Activated naive CD8-positive, alpha-beta T cell treated with anti-CD3 and anti-CD28 coated beads for 36 hours (primary cell): ENCODE data around the gene EXOSC1. TPM values are rescaled to one million over a fixed set of nuclear protein-coding genes. Genes with fewer than 3 reads are reported as not detected.
"Not testable (repeated sequence)": the region's sequence is repeated elsewhere in the genome, so short reads cannot be mapped to it uniquely, and the experiment has no call there.

Experiments
- DNase-seq: peaks from one replicate; pipeline ENCODE4 v3.0.0; 2021
- H3K27ac Mint-ChIP-seq: one replicate; pipeline ENCODE4 v1.8.0; 2022; ENCODE audit warnings: mild to moderate bottlenecking, moderate library complexity, mixed read lengths
- H3K27me3 Mint-ChIP-seq: one replicate; pipeline ENCODE4 v1.8.0; 2022; ENCODE audit warnings: mild to moderate bottlenecking, mixed read lengths
- H3K36me3 Mint-ChIP-seq: one replicate; pipeline ENCODE4 v1.8.0; 2021; ENCODE audit warnings: mild to moderate bottlenecking, mixed read lengths
- H3K4me1 Mint-ChIP-seq: one replicate; pipeline ENCODE4 v1.8.0; 2021; ENCODE audit warnings: mixed read lengths
- H3K4me3 Mint-ChIP-seq: one replicate; pipeline ENCODE4 v1.8.0; 2022; ENCODE audit warnings: mild to moderate bottlenecking, moderate library complexity, mixed read lengths
- H3K9me3 Mint-ChIP-seq: one replicate; pipeline ENCODE4 v1.8.0; 2022; ENCODE audit warnings: mixed read lengths
- total RNA-seq, 2 experiments: library from RNA; stranded (reverse); gene quantifications; one replicate each; pipeline ENCODE4 v1.2.3, GENCODE V29; 2021

Gene EXOSC1
- total RNA-seq, 2 experiments from 2014 or later, result 48.4 to 53.7 TPM

GRCh38 chr10:97407211-97407951 is 38.4 kb downstream of the EXOSC1 start:
- H3K4me1 Mint-ChIP-seq, result peaks cover 11% of the 10 kb centered on the region
- H3K36me3 Mint-ChIP-seq, result no peaks in the 10 kb centered on the region
- H3K4me3 Mint-ChIP-seq, result peak overlapping the region; percentile 19
- H3K9me3 Mint-ChIP-seq, result no peaks in the 10 kb centered on the region
- H3K27me3 Mint-ChIP-seq, result no peaks in the 10 kb centered on the region
- H3K27ac Mint-ChIP-seq, result no peak overlapping the region
- DNase-seq, result peak; percentile 64

- not testable (repeated sequence) for H3K9me3 Mint-ChIP-seq, H3K36me3 Mint-ChIP-seq, H3K27me3 Mint-ChIP-seq, H3K4me3 Mint-ChIP-seq, DNase-seq, H3K27ac Mint-ChIP-seq
- peaks cover 13% of the 10 kb centered on the region for H3K4me1 Mint-ChIP-seq
These were observed 39.3 kb downstream of the EXOSC1 start for GRCh38 chr10:97406483-97406882.

GRCh38 chr10:97406064-97406463 is 39.7 kb downstream of the EXOSC1 start:
- no peaks in the 10 kb centered on the region for H3K36me3 Mint-ChIP-seq
- H3K4me3 Mint-ChIP-seq, result no peak overlapping the region
- H3K4me1 Mint-ChIP-seq, result peaks cover 17% of the 10 kb centered on the region
- H3K27me3 Mint-ChIP-seq, result no peaks in the 10 kb centered on the region
- DNase-seq, result no peak
- H3K27ac Mint-ChIP-seq, result no peak overlapping the region
- H3K9me3 Mint-ChIP-seq, result no peaks in the 10 kb centered on the region

GRCh38 chr10:97404044-97404443 is 41.8 kb downstream of the EXOSC1 start:
- Mint-ChIP-seq H3K36me3 (peaks cover 3% of the 10 kb centered on the region), H3K27ac (no peak overlapping the region), H3K4me1 (peaks cover 17% of the 10 kb centered on the region), H3K9me3 (no peaks in the 10 kb centered on the region), H3K27me3 (no peaks in the 10 kb centered on the region), H3K4me3 (no peak overlapping the region)
- DNase-seq, result no peak

GRCh38 chr10:97401455-97401919 is 44.3 kb downstream of the EXOSC1 start:
- Mint-ChIP-seq H3K27ac (peak overlapping the region; percentile 91), H3K9me3 (no peaks in the 10 kb centered on the region), H3K4me3 (peak overlapping the region; percentile 93), H3K27me3 (no peaks in the 10 kb centered on the region), H3K4me1 (peaks cover 9% of the 10 kb centered on the region), H3K36me3 (peaks cover 3% of the 10 kb centered on the region)
- DNase-seq, result no peak

- H3K36me3 Mint-ChIP-seq, result peaks cover 8% of the 10 kb centered on the region
- peaks cover 6% of the 10 kb centered on the region for H3K4me1 Mint-ChIP-seq
- H3K27ac Mint-ChIP-seq, result peak within 1 kb of the TSS; percentile 91
- DNase-seq, result peak; percentile 81
- H3K9me3 Mint-ChIP-seq, result no peaks in the 10 kb centered on the region
- peak within 1 kb of the TSS; percentile 93 for H3K4me3 Mint-ChIP-seq
- no peaks in the 10 kb centered on the region for H3K27me3 Mint-ChIP-seq
These were observed 44.9 kb downstream of the EXOSC1 start, which contains the start of gene RRP12 for GRCh38 chr10:97400665-97401454. Gene RRP12 (minus strand): TSS chr10:97401340. CDS start chr10:97401231, 109 bp downstream.

DNA sequence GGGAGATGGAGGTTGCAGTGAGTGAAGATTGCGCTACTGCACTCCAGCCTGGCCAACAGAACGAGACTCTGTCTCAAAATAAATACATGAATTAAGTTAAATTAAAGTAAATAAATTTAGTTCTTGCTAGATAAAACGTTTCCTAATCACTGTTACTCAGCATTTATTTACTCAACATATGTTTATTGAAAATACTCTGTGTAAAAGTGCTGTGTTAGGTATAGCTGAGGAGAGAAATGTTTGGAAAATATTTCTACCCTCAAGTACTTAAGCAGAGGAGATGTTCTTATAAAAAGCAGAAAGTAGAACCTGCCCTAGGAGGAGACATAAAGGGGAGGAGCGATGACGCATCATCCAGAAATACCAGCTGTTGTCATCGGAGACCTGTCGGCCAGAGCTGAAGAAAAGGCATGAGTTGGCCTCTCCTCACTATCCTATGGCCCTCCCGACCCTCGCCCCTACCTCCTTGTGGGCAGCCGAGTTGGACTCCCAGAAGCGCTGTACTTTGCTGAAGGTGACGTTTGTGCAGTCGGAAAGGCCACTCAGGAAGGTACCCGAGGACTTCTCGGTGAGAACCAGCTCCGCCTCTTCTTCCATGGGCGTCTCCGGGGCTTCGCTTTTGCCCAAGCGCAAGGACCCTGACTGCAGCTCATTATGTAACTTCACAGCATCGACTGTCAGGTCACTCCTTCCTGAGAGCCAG is 45.8 kb downstream of the EXOSC1 start:
- Mint-ChIP-seq H3K36me3 (peaks cover 8% of the 10 kb centered on the region), H3K9me3 (no peaks in the 10 kb centered on the region), H3K27ac (peak overlapping the region; percentile 91), H3K4me3 (peak overlapping the region; percentile 93), H3K27me3 (no peaks in the 10 kb centered on the region), H3K4me1 (peaks cover 6% of the 10 kb centered on the region)
- no peak for DNase-seq

DNA sequence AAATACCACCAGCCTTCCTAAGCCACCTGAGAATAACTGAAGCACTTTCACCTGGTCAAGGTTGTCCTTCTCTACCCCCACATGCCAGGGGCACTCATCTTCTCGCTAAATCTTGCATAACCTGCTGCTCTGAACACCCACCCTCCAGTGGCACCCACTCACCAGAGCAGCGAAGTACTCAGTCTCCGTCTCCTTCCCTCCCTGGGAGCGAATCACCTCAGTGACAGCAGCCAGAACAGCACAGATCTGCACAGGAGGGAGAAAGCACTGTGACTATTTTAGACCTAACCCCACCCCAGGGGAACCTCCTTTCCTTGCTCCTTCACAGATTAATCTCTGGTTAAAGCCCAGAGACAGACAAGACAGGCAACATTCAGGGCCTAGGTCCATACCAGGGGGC is 49.8 kb downstream of the EXOSC1 start:
- Mint-ChIP-seq H3K4me1 (peaks cover 7% of the 10 kb centered on the region), H3K36me3 (peaks cover 19% of the 10 kb centered on the region), H3K9me3 (no peaks in the 10 kb centered on the region), H3K27me3 (no peaks in the 10 kb centered on the region), H3K4me3 (no peak overlapping the region), H3K27ac (no peak overlapping the region)
- no peak for DNase-seq

DNA sequence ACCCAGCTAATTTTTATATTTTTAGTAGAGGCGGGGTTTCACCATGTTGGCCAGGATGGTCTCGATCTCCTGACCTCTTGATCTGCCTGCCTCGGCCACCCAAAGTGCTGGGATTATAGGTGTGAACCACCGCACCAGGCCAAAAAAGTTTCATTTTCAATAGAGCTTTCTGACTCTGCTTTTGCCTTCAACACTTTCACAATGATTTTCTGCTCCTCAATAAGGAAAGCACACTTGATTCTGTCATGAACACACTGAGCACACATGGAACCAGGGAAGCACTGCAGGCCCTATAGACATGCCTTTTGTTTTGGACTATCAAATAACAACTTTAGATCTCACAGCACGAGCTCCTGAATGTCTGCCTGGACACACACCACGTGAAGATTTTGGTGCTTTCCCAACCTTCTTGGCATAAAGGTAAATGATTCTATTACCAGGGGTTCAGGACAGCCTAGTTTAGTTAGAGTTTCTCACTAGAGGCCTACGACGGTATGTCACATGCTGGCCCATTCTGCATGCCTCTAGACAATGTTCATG is 52.7 kb downstream of the EXOSC1 start:
- no peak overlapping the region for H3K4me3 Mint-ChIP-seq

DNA sequence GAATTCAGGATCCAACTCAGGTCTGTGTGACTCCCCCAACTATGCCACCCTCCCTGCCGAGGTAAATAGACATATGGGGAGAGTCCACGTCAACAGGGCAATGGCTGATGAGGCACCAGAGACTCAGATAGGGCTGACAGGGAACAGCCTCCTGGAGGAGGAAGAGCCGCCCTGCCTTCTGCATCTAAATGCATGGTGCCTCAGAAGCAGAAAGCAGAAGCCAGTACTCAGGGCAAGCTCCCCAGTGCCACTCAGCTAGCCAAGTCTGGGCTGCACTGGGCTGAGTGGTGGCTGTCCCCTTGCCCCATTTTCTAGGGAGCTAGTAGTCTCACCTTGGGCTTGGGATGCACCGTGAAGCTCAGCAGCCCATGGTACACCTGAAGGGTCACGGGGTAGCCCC is 55.7 kb downstream of the EXOSC1 start:
- peaks cover 6% of the 10 kb centered on the region for H3K4me1 Mint-ChIP-seq
- no peak for DNase-seq
- H3K36me3 Mint-ChIP-seq, result peaks cover 24% of the 10 kb centered on the region
- H3K4me3 Mint-ChIP-seq, result no peak overlapping the region
- H3K27me3 Mint-ChIP-seq, result no peaks in the 10 kb centered on the region
- H3K9me3 Mint-ChIP-seq, result no peaks in the 10 kb centered on the region
- no peak overlapping the region for H3K27ac Mint-ChIP-seq

More for the DNA sequence above, 52.7 kb downstream of the EXOSC1 start:
- no peak for DNase-seq
- peaks cover 24% of the 10 kb centered on the region for H3K36me3 Mint-ChIP-seq
- peaks cover 6% of the 10 kb centered on the region for H3K4me1 Mint-ChIP-seq
- H3K27me3 Mint-ChIP-seq, result no peaks in the 10 kb centered on the region
- no peaks in the 10 kb centered on the region for H3K9me3 Mint-ChIP-seq
- H3K27ac Mint-ChIP-seq, result no peak overlapping the region

DNA sequence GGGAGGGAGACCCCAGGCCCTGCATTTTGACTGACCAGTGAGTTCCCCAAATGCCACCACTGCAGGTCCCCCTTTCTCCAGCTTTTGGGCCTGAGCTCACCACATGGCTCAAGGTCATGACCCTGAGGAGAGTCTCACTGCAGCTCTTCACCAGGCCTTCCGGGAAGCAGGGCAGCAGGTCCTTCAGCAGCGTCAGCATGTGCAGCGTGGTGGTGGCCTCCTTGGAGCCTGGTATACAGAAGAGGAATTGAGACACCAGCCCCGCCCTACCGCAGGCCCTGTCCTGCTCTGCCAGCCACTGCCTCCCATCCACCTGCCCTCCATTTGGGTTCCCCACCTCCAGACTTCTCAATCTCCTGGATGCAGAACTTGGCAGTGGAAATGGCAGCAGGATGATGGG is 57.7 kb downstream of the EXOSC1 start:
- Mint-ChIP-seq H3K27me3 (no peaks in the 10 kb centered on the region), H3K27ac (no peak overlapping the region), H3K36me3 (peaks cover 16% of the 10 kb centered on the region), H3K9me3 (no peaks in the 10 kb centered on the region), H3K4me1 (peaks cover 1% of the 10 kb centered on the region), H3K4me3 (no peak overlapping the region)
- no peak for DNase-seq

Other genes starting within 250 kb of the EXOSC1 start
- 10 to 100 TPM; 36.1 to 42.9 TPM for gene ARHGAP19, start 153.4 kb downstream of the EXOSC1 start, total RNA-seq
- gene FRAT1, start 126.7 kb downstream of the EXOSC1 start, total RNA-seq, result 1 to 10 TPM; 2.7 to 3.2 TPM
- gene FRAT2, start 111.3 kb downstream of the EXOSC1 start, total RNA-seq, result 1 to 10 TPM; 8.8 to 9.5 TPM
- 10 to 100 TPM; 82.2 to 88.4 TPM for gene RRP12, start 44.7 kb downstream of the EXOSC1 start, total RNA-seq
- 100 to 1,000 TPM; 933 to 982 TPM for gene PGAM1, start 19.8 kb downstream of the EXOSC1 start, total RNA-seq
- gene ZDHHC16, start 169 bp upstream of the EXOSC1 start, total RNA-seq, result 10 to 100 TPM; 37.5 to 42.2 TPM
- gene MMS19, start 52.4 kb upstream of the EXOSC1 start, total RNA-seq, result 10 to 100 TPM; 96.2 to 97.0 TPM
- gene UBTD1, start 52.9 kb upstream of the EXOSC1 start, total RNA-seq, result 1 to 10 TPM in 1 of 2 experiments, under 1 TPM in 1; 0.99 to 1.3 TPM
- gene ANKRD2, start 126.8 kb upstream of the EXOSC1 start, total RNA-seq, result not detected
- not detected for gene HOGA1, start 138.4 kb upstream of the EXOSC1 start, total RNA-seq
- not detected for gene C10orf62, start 143.7 kb upstream of the EXOSC1 start, total RNA-seq
- 1 to 10 TPM; 3.0 to 3.4 TPM for gene MORN4, start 187.5 kb upstream of the EXOSC1 start, total RNA-seq
- 10 to 100 TPM; 10.8 to 11.7 TPM for gene PI4K2A, start 194.7 kb upstream of the EXOSC1 start, total RNA-seq
- gene AVPI1, start 241.2 kb upstream of the EXOSC1 start, total RNA-seq, result 1 to 10 TPM; 3.1 to 3.2 TPM